ENCODE data around the gene LRTM2. TPM values are rescaled to one million over a fixed set of nuclear protein-coding genes. Genes with fewer than 3 reads are reported as not detected.

Gene LRTM2
- total and polyA plus RNA-seq, 9 of the 15 experiments (the other 6 are each of a cell fraction or from before 2014, with no cell fraction given): 0.09 TPM; not detected in 8

DNA sequence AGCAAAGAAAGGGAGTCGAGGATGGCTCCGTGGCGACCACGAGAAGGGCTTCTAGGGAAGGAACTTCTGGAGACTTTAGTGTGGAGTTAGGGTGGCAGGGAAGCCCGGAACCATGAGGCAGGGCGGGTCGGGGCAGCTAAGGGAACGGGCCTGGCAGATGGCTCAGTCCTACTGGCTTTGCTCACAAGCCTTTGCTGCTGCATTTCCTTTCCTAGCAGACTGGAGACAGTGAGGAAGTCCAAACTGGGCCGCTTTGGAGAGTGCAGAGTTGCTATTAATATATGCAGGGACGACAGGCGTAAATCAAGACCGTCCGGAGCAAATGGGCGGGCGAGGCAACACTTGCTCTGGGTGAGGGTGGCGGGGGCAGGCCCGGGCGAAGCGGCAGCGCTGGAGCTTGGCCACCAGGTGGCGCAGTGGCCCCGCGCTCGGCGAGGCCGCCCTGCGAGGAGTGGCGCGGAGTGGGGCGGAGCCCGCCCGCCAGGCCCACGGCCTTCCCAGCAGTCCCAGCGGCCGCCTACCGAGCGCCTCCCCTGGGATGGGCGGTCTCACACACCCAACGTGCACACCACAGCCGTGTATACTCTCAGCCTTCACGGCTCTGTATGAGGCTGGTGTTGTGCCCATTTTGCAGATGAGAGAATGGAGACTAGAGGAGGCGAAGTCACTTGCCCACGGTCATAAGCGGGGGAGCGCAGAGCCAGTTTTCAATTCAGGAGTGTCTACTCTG, 24.4 kb upstream of the LRTM2 start (continued):
- TF ChIP-seq POLR2AphosphoS2 (IDR thresholded peaks at IDR 0.05; ENCODE audit: low read length) (no peak), PBX2 (CRISPR knock-in tag; IDR thresholded peaks at IDR 0.05; ENCODE audit: low read depth) (no peak), PBX2 (tag; conservative IDR thresholded peaks at IDR 0.05; ENCODE audit: low read depth) (peak; percentile 66), TEAD2 (tag; IDR thresholded peaks at IDR 0.05) (no peak), CBX2 (IDR thresholded peaks at IDR 0.05; ENCODE audit: insufficient read depth, low read length, poor library complexity, severe bottlenecking) (no peak), GATAD2B (IDR thresholded peaks at IDR 0.05; ENCODE audit: borderline replicate concordance) (peak; percentile 47; the same call in 1 of the 2 replicates), RFX1 (IDR thresholded peaks at IDR 0.05) (no peak), NEUROD1 (IDR thresholded peaks at IDR 0.05; ENCODE audit: borderline replicate concordance, low read depth, low read length, partially characterized antibody) (peak; percentile 13), ZFP91 (CRISPR knock-in tag; IDR thresholded peaks at IDR 0.05) (no peak), STAG1 (CRISPR knock-in tag; IDR thresholded peaks at IDR 0.05; ENCODE audit: borderline replicate concordance) (peak; percentile 98), RBM15 (IDR thresholded peaks at IDR 0.05; ENCODE audit: insufficient read depth, low read length) (no peak), RB1 (IDR thresholded peaks at IDR 0.05; ENCODE audit: low read depth) (peak; percentile 96), BRD9 (IDR thresholded peaks at IDR 0.05; ENCODE audit: low read depth, partially characterized antibody) (no peak), ZBTB33 (CRISPR knock-in tag; IDR thresholded peaks at IDR 0.05) (0 out of 2 replicates have a peak, but pooled peaks have one; percentile 41), PTTG1 (tag; IDR thresholded peaks at IDR 0.05; ENCODE audit: low read depth) (no peak)
- TF ChIP-seq, protein P1, sequence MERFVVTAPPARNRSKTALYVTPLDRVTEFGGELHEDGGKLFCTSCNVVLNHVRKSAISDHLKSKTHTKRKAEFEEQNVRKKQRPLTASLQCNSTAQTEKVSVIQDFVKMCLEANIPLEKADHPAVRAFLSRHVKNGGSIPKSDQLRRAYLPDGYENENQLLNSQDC (CRISPR knock-in tag; IDR thresholded peaks at IDR 0.05): no peak
- TF ChIP-seq, protein P2, sequence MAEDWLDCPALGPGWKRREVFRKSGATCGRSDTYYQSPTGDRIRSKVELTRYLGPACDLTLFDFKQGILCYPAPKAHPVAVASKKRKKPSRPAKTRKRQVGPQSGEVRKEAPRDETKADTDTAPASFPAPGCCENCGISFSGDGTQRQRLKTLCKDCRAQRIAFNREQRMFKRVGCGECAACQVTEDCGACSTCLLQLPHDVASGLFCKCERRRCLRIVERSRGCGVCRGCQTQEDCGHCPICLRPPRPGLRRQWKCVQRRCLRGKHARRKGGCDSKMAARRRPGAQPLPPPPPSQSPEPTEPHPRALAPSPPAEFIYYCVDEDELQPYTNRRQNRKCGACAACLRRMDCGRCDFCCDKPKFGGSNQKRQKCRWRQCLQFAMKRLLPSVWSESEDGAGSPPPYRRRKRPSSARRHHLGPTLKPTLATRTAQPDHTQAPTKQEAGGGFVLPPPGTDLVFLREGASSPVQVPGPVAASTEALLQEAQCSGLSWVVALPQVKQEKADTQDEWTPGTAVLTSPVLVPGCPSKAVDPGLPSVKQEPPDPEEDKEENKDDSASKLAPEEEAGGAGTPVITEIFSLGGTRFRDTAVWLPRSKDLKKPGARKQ (CRISPR knock-in tag; IDR thresholded peaks at IDR 0.05): no peak
- TF ChIP-seq, protein P3, sequence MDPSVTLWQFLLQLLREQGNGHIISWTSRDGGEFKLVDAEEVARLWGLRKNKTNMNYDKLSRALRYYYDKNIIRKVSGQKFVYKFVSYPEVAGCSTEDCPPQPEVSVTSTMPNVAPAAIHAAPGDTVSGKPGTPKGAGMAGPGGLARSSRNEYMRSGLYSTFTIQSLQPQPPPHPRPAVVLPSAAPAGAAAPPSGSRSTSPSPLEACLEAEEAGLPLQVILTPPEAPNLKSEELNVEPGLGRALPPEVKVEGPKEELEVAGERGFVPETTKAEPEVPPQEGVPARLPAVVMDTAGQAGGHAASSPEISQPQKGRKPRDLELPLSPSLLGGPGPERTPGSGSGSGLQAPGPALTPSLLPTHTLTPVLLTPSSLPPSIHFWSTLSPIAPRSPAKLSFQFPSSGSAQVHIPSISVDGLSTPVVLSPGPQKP (CRISPR knock-in tag; IDR thresholded peaks at IDR 0.05): no peak

Data from K562 (cell line).